Measurements from ENCODE around the gene TNFSF10. TPM values are rescaled to one million over a fixed set of nuclear protein-coding genes. Genes with fewer than 3 reads are reported as not detected.
A peak's percentile ranks its signal among the peaks of the same experiment; 100 is the strongest.
"Not testable (repeated sequence)": the region's sequence is repeated elsewhere in the genome, so short reads cannot be mapped to it uniquely, and the experiment has no call there.

Gene TNFSF10
- polyA plus RNA-seq, 1 experiment, result not detected

DNA sequence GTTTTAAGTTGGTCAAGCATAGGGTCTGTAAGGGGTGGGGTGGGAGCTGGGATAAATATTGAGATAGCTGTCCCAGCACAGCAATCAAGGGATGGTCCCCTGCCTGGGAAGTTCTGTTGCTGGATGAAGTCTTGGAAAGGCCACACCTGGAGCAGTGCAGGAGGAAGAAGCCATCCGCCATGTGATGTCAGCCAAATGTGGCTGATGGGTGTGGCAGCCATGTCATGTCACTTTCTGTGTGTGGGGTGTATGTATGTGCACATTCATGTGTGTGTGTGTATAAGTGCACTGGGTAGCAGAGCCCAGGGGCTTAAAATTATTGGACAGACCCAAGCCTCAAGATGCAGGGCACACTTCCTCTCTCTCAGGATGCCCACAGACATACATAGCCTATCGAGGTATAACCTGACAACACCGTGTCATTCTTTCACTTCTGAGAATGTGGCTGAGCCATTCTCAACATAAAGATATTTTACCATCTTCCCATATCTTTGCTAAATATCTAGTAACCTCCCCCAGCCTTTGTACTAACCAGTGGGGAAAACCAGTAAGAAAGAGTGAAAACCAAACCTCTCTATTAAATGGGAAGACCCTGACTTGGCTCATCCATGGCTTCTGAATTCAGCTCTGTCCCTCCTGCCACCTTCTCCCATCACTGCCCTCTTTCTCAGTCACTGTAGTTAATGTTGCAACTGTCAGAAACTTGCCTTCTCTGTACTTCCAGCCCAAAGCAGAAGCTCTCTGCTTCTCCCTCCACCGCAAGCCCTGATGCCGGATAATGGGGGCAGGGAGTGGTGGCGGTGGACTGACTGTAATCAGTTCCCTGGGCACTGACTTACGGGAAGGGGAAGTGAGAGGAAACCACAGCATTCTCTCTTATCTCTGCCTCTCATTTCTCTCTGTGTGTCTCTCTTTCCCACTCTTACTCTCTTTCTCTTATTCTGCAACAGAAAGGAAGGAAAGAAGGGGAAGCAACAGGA lies 11.2 kb downstream of the TNFSF10 start:
- CTCF ChIA-PET, result interaction anchor here (0.7 to 1.4 kb wide), 2 partner anchors 9 to 21 kb away, joined by 3 read pairs; no protein-coding TSS in a partner anchor
- TF ChIP-seq, protein P1, sequence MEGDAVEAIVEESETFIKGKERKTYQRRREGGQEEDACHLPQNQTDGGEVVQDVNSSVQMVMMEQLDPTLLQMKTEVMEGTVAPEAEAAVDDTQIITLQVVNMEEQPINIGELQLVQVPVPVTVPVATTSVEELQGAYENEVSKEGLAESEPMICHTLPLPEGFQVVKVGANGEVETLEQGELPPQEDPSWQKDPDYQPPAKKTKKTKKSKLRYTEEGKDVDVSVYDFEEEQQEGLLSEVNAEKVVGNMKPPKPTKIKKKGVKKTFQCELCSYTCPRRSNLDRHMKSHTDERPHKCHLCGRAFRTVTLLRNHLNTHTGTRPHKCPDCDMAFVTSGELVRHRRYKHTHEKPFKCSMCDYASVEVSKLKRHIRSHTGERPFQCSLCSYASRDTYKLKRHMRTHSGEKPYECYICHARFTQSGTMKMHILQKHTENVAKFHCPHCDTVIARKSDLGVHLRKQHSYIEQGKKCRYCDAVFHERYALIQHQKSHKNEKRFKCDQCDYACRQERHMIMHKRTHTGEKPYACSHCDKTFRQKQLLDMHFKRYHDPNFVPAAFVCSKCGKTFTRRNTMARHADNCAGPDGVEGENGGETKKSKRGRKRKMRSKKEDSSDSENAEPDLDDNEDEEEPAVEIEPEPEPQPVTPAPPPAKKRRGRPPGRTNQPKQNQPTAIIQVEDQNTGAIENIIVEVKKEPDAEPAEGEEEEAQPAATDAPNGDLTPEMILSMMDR (IDR thresholded peaks at IDR 0.05; ENCODE audit: insufficient read depth, low read depth, low read length), result no peak
- H3K36me3 ChIP-seq (ENCODE audit: control insufficient read depth, insufficient read depth, low read length), result no peaks in the 10 kb centered on the region
- no peak overlapping the region for H3K4me3 ChIP-seq (ENCODE audit: low read depth, low read length)
- POLR2A ChIA-PET, result no interaction called here
- peaks cover 13% of the 10 kb centered on the region for H3K27me3 ChIP-seq (ENCODE audit: control insufficient read depth, insufficient read depth, low read length)
- no peak for DNase-seq (ENCODE audit: low read depth)

DNA sequence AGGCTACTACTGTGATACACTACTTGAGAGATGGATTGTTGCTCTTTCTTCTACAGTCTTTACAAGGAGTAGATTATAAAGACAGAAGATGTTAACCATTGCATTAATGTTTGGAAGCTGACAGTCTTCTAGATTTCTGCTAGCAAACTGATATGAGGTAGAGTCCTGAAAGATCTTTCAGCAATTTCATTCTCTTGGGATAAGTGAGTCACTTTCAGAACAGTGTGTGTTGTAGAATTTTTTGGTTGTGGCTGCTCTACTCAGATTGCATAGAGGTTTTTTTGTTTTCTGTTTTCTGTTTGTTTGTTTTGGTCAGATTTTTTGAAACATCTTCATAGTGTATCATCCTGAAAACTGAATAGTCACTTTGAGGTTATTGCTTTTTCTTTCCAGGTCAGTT lies 17.1 kb downstream of the TNFSF10 start:
- TF ChIP-seq, protein P1 (IDR thresholded peaks at IDR 0.05; ENCODE audit: insufficient read depth, low read depth, low read length), result no peak
- DNase-seq (ENCODE audit: low read depth), result no peak
- CTCF ChIA-PET, result interaction anchor here (0.9 to 1.1 kb wide), 2 partner anchors 11 to 160 kb away, joined by 3 read pairs; no protein-coding TSS in a partner anchor

DNA sequence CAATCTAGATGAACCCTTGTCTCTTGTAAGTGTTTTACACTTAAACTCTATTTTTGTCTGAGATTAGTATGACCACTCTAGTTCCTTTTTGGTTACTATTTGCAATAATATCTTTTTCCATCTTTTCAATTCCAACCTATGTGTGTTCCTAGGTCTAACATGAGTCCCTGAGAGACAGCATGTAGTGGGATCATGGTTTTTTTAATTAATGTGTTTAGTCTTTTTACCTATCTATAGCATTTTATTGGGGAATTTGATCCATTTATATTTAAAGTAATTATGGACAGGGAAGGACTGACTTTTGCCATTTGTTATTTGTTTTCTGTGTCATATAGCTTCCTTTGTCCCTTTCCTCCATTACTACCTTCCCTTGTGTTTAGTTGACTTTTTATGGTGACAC lies 21.7 kb downstream of the TNFSF10 start:
- TF ChIP-seq, protein P1 (IDR thresholded peaks at IDR 0.05; ENCODE audit: insufficient read depth, low read depth, low read length), result no peak
- CTCF ChIA-PET, result no interaction called here
- POLR2A ChIA-PET, result no interaction called here
- DNase-seq (ENCODE audit: low read depth), result no peak
- Histone ChIP-seq H3K27me3 (ENCODE audit: control insufficient read depth, insufficient read depth, low read length) (0 out of 2 replicates have a peak, but pooled peaks cover 2% of the 10 kb centered on the region), H3K4me3 (ENCODE audit: low read depth, low read length) (no peak overlapping the region), H3K36me3 (ENCODE audit: control insufficient read depth, insufficient read depth, low read length) (no peaks in the 10 kb centered on the region)

More for the DNA sequence above, 17.1 kb downstream of the TNFSF10 start:
- no peaks in the 10 kb centered on the region for H3K36me3 ChIP-seq (ENCODE audit: control insufficient read depth, insufficient read depth, low read length)
- POLR2A ChIA-PET, result no interaction called here
- 0 out of 2 replicates have a peak, but pooled peaks cover 3% of the 10 kb centered on the region for H3K27me3 ChIP-seq (ENCODE audit: control insufficient read depth, insufficient read depth, low read length)
- H3K4me3 ChIP-seq (ENCODE audit: low read depth, low read length), result no peak overlapping the region

DNA sequence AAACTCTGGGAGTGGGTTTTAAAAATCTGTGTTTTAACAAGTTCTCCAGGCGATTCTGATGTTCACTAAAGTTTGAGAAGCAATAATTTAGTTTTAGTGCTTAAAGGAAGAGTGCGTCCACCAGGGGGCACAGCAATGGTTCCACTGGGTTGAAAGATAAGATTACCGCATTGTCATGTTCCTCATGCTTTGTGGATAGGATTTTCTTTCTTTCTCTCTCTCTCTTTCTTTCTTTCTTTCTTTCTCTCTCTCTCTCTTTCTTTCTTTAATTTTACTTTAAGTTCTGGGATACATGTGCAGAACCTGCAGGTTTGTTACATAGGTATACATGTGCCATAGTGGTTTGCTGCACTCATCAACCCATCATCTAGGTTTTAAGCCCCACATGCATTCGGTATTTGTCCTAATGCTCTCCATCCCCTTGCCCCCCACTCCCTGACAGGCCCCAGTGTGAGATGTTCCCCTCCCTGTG lies 33.0 kb downstream of the TNFSF10 start:
- H3K36me3 ChIP-seq (ENCODE audit: control insufficient read depth, insufficient read depth, low read length); H3K4me3 ChIP-seq (ENCODE audit: low read depth, low read length); H3K27me3 ChIP-seq (ENCODE audit: control insufficient read depth, insufficient read depth, low read length); POLR2A ChIA-PET; DNase-seq (ENCODE audit: low read depth): not testable (repeated sequence)
- TF ChIP-seq, protein P1 (IDR thresholded peaks at IDR 0.05; ENCODE audit: insufficient read depth, low read depth, low read length), result peak; percentile 70
- CTCF ChIA-PET, result interaction anchor here (0.7 to 1.2 kb wide), 5 partner anchors 13 to 177 kb away, joined by 3 to 24 read pairs (median 3); no protein-coding TSS in a partner anchor

DNA sequence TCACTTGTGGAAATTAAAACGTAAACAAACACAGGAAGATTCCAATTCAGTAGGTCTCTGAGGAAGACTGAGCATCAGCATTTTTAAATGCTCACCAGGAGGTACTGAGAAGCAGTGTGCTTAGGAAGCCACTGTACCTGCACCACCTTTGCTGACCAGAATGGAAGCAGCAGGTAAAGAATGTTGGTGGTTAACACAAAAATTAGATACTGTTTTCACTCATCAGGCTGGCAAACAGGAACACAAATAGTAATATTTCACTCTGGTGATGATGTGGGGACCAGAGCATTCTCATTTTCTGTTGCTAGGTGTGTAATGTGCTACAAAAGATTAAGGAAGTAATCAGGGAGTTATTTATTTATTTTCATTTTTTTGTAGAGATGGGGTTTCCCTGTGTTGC lies 45.1 kb downstream of the TNFSF10 start:
- Histone ChIP-seq H3K27me3 (ENCODE audit: control insufficient read depth, insufficient read depth, low read length) (no peaks in the 10 kb centered on the region), H3K4me3 (ENCODE audit: low read depth, low read length) (no peak overlapping the region), H3K36me3 (ENCODE audit: control insufficient read depth, insufficient read depth, low read length) (no peaks in the 10 kb centered on the region)
- TF ChIP-seq, protein P1 (IDR thresholded peaks at IDR 0.05; ENCODE audit: insufficient read depth, low read depth, low read length), result no peak
- POLR2A ChIA-PET, result no interaction called here
- CTCF ChIA-PET, result interaction anchor here (0.9 to 3.3 kb wide), 12 partner anchors 9 to 837 kb away, joined by 3 to 20 read pairs (median 3); partner anchors contain the start of gene NCEH1
- no peak for DNase-seq (ENCODE audit: low read depth)

All from BJ (cell line).